K562 (cell line): Measurements from ENCODE around the gene DVL2. TPM values are rescaled to one million over a fixed set of nuclear protein-coding genes. Genes with fewer than 3 reads are reported as not detected.

Source experiments
- CSDE1 ChIP-seq, 2 experiments: fragments of 450-650 bp; IDR thresholded peaks; 2 replicates each; pipeline ENCODE4 v1.6.1; 2016; ENCODE audit warnings: mild to moderate bottlenecking in 1 of 2
- CTBP1 ChIP-seq: fragments of 450-650 bp; IDR thresholded peaks from 2 replicates; pipeline ENCODE4 v1.6.1; 2016; ENCODE audit warnings: borderline replicate concordance
- GATAD2B ChIP-seq: fragments of 450-650 bp; IDR thresholded peaks from 2 replicates; pipeline ENCODE4 v1.6.1; 2017; ENCODE audit warnings: mild to moderate bottlenecking, borderline replicate concordance
- KLF13 ChIP-seq: fragments of 450-650 bp; IDR thresholded peaks from 2 replicates; pipeline ENCODE4 v1.6.1; 2016; ENCODE audit warnings: missing genetic modification characterization, low read depth, mild to moderate bottlenecking, missing compliant biosample characterization, moderate library complexity, borderline replicate concordance
- MIER1 ChIP-seq: fragments of 450-650 bp; IDR thresholded peaks from 2 replicates; pipeline ENCODE4 v1.6.1; 2016; ENCODE audit warnings: antibody characterized with exemption, mild to moderate bottlenecking, low read depth
- MTA1 ChIP-seq: fragments of 450-650 bp; IDR thresholded peaks from 2 replicates; pipeline ENCODE4 v1.6.1; 2017; ENCODE audit warnings: borderline replicate concordance
- NBN ChIP-seq: fragments of 450-650 bp; IDR thresholded peaks from 2 replicates; pipeline ENCODE4 v1.6.1; 2016; ENCODE audit warnings: low read depth, mild to moderate bottlenecking
- NR2F6 ChIP-seq: fragments of 450-650 bp; formaldehyde crosslinking; IDR thresholded peaks from 2 replicates; pipeline ENCODE4 v1.4.0; 2020; ENCODE audit warnings: mild to moderate bottlenecking
- PRPF4 ChIP-seq: fragments of 200-400 bp; formaldehyde crosslinking; IDR thresholded peaks from one replicate; pipeline ENCODE4 v1.6.1; 2017; ENCODE audit warnings: low read length, low read depth, mild to moderate bottlenecking; ENCODE audit not compliant: insufficient read depth, poor library complexity, severe bottlenecking
- RCOR1 ChIP-seq, 2 experiments: IDR thresholded peaks; 2 replicates each; pipeline ENCODE4 v1.6.1; 2012; ENCODE audit warnings: low read depth in 2 of 2, low read length in 2 of 2, borderline replicate concordance in 1 of 2, improper control_type of control experiment in 1 of 2
- RUNX1 ChIP-seq: sonication (generic); IDR thresholded peaks from 2 replicates; pipeline ENCODE4 v1.6.1; 2016; ENCODE audit warnings: antibody characterized with exemption, low read depth
- TAF9B ChIP-seq: fragments of 450-650 bp; IDR thresholded peaks from 2 replicates; pipeline ENCODE4 v1.6.1; 2018; ENCODE audit warnings: mild to moderate bottlenecking; ENCODE audit not compliant: partially characterized antibody
- ZBTB7A ChIP-seq: IDR thresholded peaks from 2 replicates; pipeline ENCODE4 v1.6.1; 2011; ENCODE audit warnings: low read depth, mild to moderate bottlenecking, low read length, moderate library complexity, borderline replicate concordance; ENCODE audit not compliant: control insufficient read depth
- ZNF408 ChIP-seq: fragments of 250-450 bp; sonication (Bioruptor Pico); IDR thresholded peaks from 2 replicates; pipeline ENCODE4 v1.4.0; 2020; ENCODE audit warnings: low read depth, mild to moderate bottlenecking, moderate library complexity
- ZNF444 ChIP-seq: fragments of 250-450 bp; sonication (Bioruptor Pico); IDR thresholded peaks from 2 replicates; pipeline ENCODE4 v1.4.0; 2020; ENCODE audit warnings: mild to moderate bottlenecking, moderate library complexity
- polyA plus RNA-seq, 8 experiments: library from polyadenylated mRNA; depleted of rRNA in 4 of 8; stranded (reverse) in 5 of 8; unstranded in 3 of 8; fragments of >200 nt; fragmentation: Nextera tagmentation in 2 of 8; fragmentation: Illumina TruSeq in 1 of 8; extraction: Ambion mirVana in 2 of 8; extraction: Trizol in 1 of 8; gene quantifications; 2 replicates each; pipeline versions ENCODE4 v1.2.1 to v1.2.3, GENCODE V29; 2011 to 2014; ENCODE audit warnings: inconsistent platforms in 1 of 8, missing spikeins in 1 of 8
- total RNA-seq, 7 experiments: library from RNA; depleted of rRNA in 6 of 7; stranded (reverse); fragments of >200 nt in 6 of 7; fragmentation: Illumina TruSeq in 2 of 7; extraction: Trizol in 2 of 7; gene quantifications; 2 replicates each; pipeline versions ENCODE4 v1.2.1 to v1.2.3, GENCODE V29; 2011 to 2021; ENCODE audit warnings: low replicate concordance in 1 of 7
- TF ChIP-seq, protein P1 (sequence below): fragments of 250-450 bp; sonication (Bioruptor Pico); IDR thresholded peaks from 2 replicates; pipeline ENCODE4 v1.8.0; 2021; ENCODE audit warnings: moderate library complexity, mild to moderate bottlenecking, inconsistent platforms
- TF ChIP-seq, protein P2 (sequence below): fragments of 450-650 bp; IDR thresholded peaks from 2 replicates; pipeline ENCODE4 v1.7.1; 2018; ENCODE audit warnings: mild to moderate bottlenecking, low read depth; ENCODE audit not compliant: partially characterized antibody
- TF ChIP-seq, protein P3 (sequence below): fragments of 250-450 bp; sonication (Bioruptor Pico); IDR thresholded peaks from 2 replicates; pipeline ENCODE4 v1.8.0; 2021; ENCODE audit warnings: moderate library complexity, mild to moderate bottlenecking, inconsistent platforms
- TF ChIP-seq, protein P4 (sequence below): fragments of 450-650 bp; IDR thresholded peaks from 2 replicates; pipeline ENCODE4 v1.6.1; 2016

DVL2 gene
- total and polyA plus RNA-seq, 9 of the 15 experiments (the other 6 are each of a cell fraction or from before 2014, with no cell fraction given) = 1.3 to 49.5 (median 24.3) TPM

DNA sequence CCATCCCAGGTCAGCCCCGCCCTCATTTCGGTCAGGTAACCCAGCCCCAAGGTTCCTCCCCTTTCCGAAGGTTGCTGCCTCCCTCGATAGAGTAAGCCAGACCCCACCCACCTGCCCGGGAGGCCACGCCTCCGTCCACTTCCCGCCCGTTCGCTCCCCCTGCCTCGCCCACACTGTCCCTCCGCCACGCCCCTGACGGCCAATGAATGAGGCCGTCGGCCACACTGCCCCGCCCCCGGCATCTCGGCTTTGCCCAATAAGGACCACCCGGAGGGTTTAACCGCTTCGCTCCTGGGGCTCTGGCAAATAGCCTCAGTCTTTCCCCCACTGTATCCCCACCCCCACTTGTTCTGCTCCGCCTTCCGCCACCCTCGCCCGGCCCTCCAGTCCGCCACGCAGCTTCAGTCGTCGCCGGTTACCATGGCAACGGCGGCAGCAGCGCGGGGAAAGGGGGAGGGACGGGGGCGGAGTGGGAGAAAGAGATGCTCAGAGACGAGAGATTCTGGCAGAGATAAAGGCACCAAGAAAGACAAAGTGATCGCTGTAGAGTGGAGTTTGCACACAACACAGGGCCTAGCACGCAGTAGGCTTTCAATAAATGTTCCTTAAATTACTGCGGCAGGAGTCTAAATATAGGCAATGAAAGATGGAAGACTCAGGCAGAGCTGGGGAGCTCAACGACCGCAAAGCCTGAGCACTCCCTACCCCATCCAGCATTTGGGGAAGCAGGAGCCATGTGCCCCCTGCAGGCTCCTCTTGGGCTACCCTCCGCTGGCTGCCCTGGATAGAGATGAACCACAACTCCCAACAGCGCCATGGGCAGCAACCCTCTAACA is 19.8 kb downstream of the DVL2 start (continued):
- no peak for TF ChIP-seq NBN
- peak; percentile 35; the same call in 1 of the 2 replicates for TF ChIP-seq ZBTB7A
- 0 out of 2 replicates have a peak, but pooled peaks have one; percentile 4 for TF ChIP-seq KLF13 (tag)
- peak in 1 of 2 experiments; percentile 97; a peak in 2 of 4 replicates for TF ChIP-seq CSDE1 (IDR thresholded peaks at IDR 0.05)
- TF ChIP-seq TAF9B = no peak
- no peak for TF ChIP-seq ZNF444 (CRISPR knock-in tag)
- TF ChIP-seq RCOR1 (IDR thresholded peaks at IDR 0.05; ENCODE audit: borderline replicate concordance in 1 of 2, low read depth in 2 of 2, low read length in 2 of 2) = peak in 1 of 2 experiments; percentile 35; a peak in 1 of 4 replicates
- TF ChIP-seq, protein P1, sequence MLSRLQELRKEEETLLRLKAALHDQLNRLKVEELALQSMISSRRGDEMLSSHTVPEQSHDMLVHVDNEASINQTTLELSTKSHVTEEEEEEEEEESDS (CRISPR knock-in tag) = no peak
- TF ChIP-seq PRPF4 = no peak
- TF ChIP-seq, protein P2, sequence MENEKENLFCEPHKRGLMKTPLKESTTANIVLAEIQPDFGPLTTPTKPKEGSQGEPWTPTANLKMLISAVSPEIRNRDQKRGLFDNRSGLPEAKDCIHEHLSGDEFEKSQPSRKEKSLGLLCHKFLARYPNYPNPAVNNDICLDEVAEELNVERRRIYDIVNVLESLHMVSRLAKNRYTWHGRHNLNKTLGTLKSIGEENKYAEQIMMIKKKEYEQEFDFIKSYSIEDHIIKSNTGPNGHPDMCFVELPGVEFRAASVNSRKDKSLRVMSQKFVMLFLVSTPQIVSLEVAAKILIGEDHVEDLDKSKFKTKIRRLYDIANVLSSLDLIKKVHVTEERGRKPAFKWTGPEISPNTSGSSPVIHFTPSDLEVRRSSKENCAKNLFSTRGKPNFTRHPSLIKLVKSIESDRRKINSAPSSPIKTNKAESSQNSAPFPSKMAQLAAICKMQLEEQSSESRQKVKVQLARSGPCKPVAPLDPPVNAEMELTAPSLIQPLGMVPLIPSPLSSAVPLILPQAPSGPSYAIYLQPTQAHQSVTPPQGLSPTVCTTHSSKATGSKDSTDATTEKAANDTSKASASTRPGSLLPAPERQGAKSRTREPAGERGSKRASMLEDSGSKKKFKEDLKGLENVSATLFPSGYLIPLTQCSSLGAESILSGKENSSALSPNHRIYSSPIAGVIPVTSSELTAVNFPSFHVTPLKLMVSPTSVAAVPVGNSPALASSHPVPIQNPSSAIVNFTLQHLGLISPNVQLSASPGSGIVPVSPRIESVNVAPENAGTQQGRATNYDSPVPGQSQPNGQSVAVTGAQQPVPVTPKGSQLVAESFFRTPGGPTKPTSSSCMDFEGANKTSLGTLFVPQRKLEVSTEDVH = peak; percentile 33
- TF ChIP-seq CTBP1 = peak; percentile 86; the same call in 1 of the 2 replicates
- no peak for TF ChIP-seq ZNF408 (CRISPR knock-in tag)
- TF ChIP-seq MIER1 = 0 out of 2 replicates have a peak, but pooled peaks have one; percentile 13
- TF ChIP-seq NR2F6 (CRISPR knock-in tag) = no peak
- TF ChIP-seq, protein P3, sequence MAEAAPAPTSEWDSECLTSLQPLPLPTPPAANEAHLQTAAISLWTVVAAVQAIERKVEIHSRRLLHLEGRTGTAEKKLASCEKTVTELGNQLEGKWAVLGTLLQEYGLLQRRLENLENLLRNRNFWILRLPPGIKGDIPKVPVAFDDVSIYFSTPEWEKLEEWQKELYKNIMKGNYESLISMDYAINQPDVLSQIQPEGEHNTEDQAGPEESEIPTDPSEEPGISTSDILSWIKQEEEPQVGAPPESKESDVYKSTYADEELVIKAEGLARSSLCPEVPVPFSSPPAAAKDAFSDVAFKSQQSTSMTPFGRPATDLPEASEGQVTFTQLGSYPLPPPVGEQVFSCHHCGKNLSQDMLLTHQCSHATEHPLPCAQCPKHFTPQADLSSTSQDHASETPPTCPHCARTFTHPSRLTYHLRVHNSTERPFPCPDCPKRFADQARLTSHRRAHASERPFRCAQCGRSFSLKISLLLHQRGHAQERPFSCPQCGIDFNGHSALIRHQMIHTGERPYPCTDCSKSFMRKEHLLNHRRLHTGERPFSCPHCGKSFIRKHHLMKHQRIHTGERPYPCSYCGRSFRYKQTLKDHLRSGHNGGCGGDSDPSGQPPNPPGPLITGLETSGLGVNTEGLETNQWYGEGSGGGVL = no peak
- TF ChIP-seq RUNX1 = no peak
- TF ChIP-seq, protein P4, sequence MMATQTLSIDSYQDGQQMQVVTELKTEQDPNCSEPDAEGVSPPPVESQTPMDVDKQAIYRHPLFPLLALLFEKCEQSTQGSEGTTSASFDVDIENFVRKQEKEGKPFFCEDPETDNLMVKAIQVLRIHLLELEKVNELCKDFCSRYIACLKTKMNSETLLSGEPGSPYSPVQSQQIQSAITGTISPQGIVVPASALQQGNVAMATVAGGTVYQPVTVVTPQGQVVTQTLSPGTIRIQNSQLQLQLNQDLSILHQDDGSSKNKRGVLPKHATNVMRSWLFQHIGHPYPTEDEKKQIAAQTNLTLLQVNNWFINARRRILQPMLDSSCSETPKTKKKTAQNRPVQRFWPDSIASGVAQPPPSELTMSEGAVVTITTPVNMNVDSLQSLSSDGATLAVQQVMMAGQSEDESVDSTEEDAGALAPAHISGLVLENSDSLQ = peak; percentile 85
- TF ChIP-seq GATAD2B = no peak
- TF ChIP-seq MTA1 = no peak
